MCF 10A (cell line): ENCODE measurements around the gene SYNPR. TPM values are rescaled to one million over a fixed set of nuclear protein-coding genes. Genes with fewer than 3 reads are reported as not detected.

Source experiments
- BruUV-seq: library from RNA; stranded (reverse); fragments of 400-500 nt; replicated peaks from 2 replicates; lab custom pipeline; 2021; lab: Mats Ljungman, UMichigan
- CTCF ChIA-PET: fragments of 300-600 bp; sonication (Branson Sonifier 250); formaldehyde crosslinking; extraction: SDS; loops from one replicate; lab custom pipeline; 2021; ENCODE audit warnings: antibody characterized with exemption, inconsistent platforms; lab: Yijun Ruan, JAX
- POLR2A ChIA-PET: fragments of 300-600, 350-650 bp; sonication (Branson Sonifier 250); formaldehyde crosslinking; extraction: SDS; loops from one replicate; lab custom pipeline; 2020; ENCODE audit warnings: antibody characterized with exemption, inconsistent platforms; lab: Yijun Ruan, JAX
- DNase-seq: peaks from one replicate; pipeline ENCODE4 v3.0.0-alpha.2; 2018; ENCODE audit not compliant: unreplicated experiment
- H3K27ac Mint-ChIP-seq: one replicate; pipeline ENCODE4 v1.8.0; 2022; ENCODE audit warnings: mild to moderate bottlenecking, low read depth, mixed read lengths; ENCODE audit not compliant: unreplicated experiment
- H3K27me3 Mint-ChIP-seq: one replicate; pipeline ENCODE4 v1.8.0; 2022; ENCODE audit warnings: mixed read lengths; ENCODE audit not compliant: insufficient read depth, unreplicated experiment
- H3K36me3 Mint-ChIP-seq: one replicate; pipeline ENCODE4 v1.8.0; 2022; ENCODE audit warnings: mild to moderate bottlenecking, moderate library complexity, mixed read lengths; ENCODE audit not compliant: insufficient read depth, unreplicated experiment
- H3K4me1 Mint-ChIP-seq: one replicate; pipeline ENCODE4 v1.8.0; 2022; ENCODE audit warnings: mixed read lengths; ENCODE audit not compliant: insufficient read depth, unreplicated experiment
- H3K4me3 Mint-ChIP-seq: one replicate; pipeline ENCODE4 v1.8.0; 2022; ENCODE audit warnings: mild to moderate bottlenecking, moderate library complexity, mixed read lengths; ENCODE audit not compliant: unreplicated experiment
- H3K9me3 Mint-ChIP-seq: one replicate; pipeline ENCODE4 v1.8.0; 2022; ENCODE audit warnings: mixed read lengths; ENCODE audit not compliant: unreplicated experiment
- CTCF ChIP-seq: fragments of 200-600 bp; IDR thresholded peaks from one replicate; pipeline ENCODE4 v1.8.0; 2022; ENCODE audit warnings: antibody characterized with exemption, mild to moderate bottlenecking; ENCODE audit not compliant: unreplicated experiment
- intact Hi-C: fragments of 100-400 bp; cut with micrococcal nuclease; formaldehyde crosslinking; loops from 2 replicates; pipeline ENCODE4 v1.14.1; 2022
- total RNA-seq: library from RNA; stranded (reverse); gene quantifications from 2 replicates; pipeline ENCODE4 v1.2.3, GENCODE V29; 2022

Gene SYNPR
- total RNA-seq, 1 experiment from 2014 or later: not detected

GRCh38 chr3:63481627-63482026, 203.5 kb downstream of the SYNPR start:
- Mint-ChIP-seq H3K4me1 (no peaks in the 10 kb centered on the region), H3K27me3 (peaks cover 99% of the 10 kb centered on the region), H3K36me3 (no peaks in the 10 kb centered on the region), H3K4me3 (no peak overlapping the region), H3K9me3 (no peaks in the 10 kb centered on the region), H3K27ac (no peak overlapping the region)
- intact Hi-C loops: no loop called here
- POLR2A ChIA-PET: interaction anchor here (0.9 kb wide), 1 partner anchor 864 kb away, joined by 3 read pairs; no protein-coding TSS in a partner anchor
- DNase-seq: no peak
- CTCF ChIA-PET: interaction anchor here (0.6 kb wide), 1 partner anchor 33 kb away, joined by 3 read pairs; no protein-coding TSS in a partner anchor
- BruUV-seq: no TSS peak
- no peak for TF ChIP-seq CTCF

GRCh38 chr3:63482341-63482740, 204.2 kb downstream of the SYNPR start:
- Mint-ChIP-seq H3K27ac (no peak overlapping the region), H3K9me3 (no peaks in the 10 kb centered on the region), H3K36me3 (no peaks in the 10 kb centered on the region), H3K27me3 (peaks cover 94% of the 10 kb centered on the region), H3K4me3 (no peak overlapping the region), H3K4me1 (no peaks in the 10 kb centered on the region)
- no peak for TF ChIP-seq CTCF
- no peak for DNase-seq
- no TSS peak for BruUV-seq
- ChIA-PET CTCF (interaction anchor here (0.6 to 0.7 kb wide), 3 partner anchors 33 to 1668 kb away, joined by 3 read pairs; no protein-coding TSS in a partner anchor), POLR2A (interaction anchor here (0.9 kb wide), 1 partner anchor 865 kb away, joined by 3 read pairs; no protein-coding TSS in a partner anchor)
- intact Hi-C loops: no loop called here

GRCh38 chr3:63492464-63492863, 214.4 kb downstream of the SYNPR start:
- ChIA-PET POLR2A (no interaction called here), CTCF (interaction anchor here (0.9 kb wide), 1 partner anchor 141 kb away, joined by 3 read pairs; no protein-coding TSS in a partner anchor)
- Mint-ChIP-seq H3K36me3 (no peaks in the 10 kb centered on the region), H3K27ac (no peak overlapping the region), H3K4me3 (no peak overlapping the region), H3K27me3 (peaks cover 62% of the 10 kb centered on the region), H3K4me1 (no peaks in the 10 kb centered on the region), H3K9me3 (no peaks in the 10 kb centered on the region)
- DNase-seq: no peak
- BruUV-seq: no TSS peak
- TF ChIP-seq CTCF: no peak
- intact Hi-C loops: no loop called here

- intact Hi-C loops: no loop called here
- H3K27me3 Mint-ChIP-seq: peaks cover 62% of the 10 kb centered on the region
- POLR2A ChIA-PET: no interaction called here
- no TSS peak for BruUV-seq
- H3K4me3 Mint-ChIP-seq: no peak overlapping the region
- no peaks in the 10 kb centered on the region for H3K9me3 Mint-ChIP-seq
- CTCF ChIA-PET: interaction anchor here (0.6 kb wide), 1 partner anchor 340 kb away, joined by 3 read pairs; no protein-coding TSS in a partner anchor
- no peaks in the 10 kb centered on the region for H3K36me3 Mint-ChIP-seq
- H3K27ac Mint-ChIP-seq: no peak overlapping the region
- no peak for DNase-seq
- no peaks in the 10 kb centered on the region for H3K4me1 Mint-ChIP-seq
- no peak for TF ChIP-seq CTCF
Observed at GRCh38 chr3:63493101-63493500, 215.0 kb downstream of the SYNPR start.
